PFSK-1 (cell line): Measurements from ENCODE around the gene FOS.

Source experiments
- POLR2AphosphoS5 ChIP-seq: IDR thresholded peaks from 2 replicates; pipeline ENCODE4 v1.6.1; 2012; ENCODE audit warnings: low read depth, mild to moderate bottlenecking, control low read depth, low read length, moderate library complexity
- REST ChIP-seq, 2 experiments: IDR thresholded peaks; 2 replicates each; pipeline versions ENCODE4 v1.6.1 to v1.8.0; 2011 to 2012; ENCODE audit warnings: low read depth in 2 of 2, low read length in 2 of 2, control low read depth in 1 of 2, inconsistent platforms in 1 of 2, mild to moderate bottlenecking in 1 of 2, moderate library complexity in 1 of 2; ENCODE audit not compliant: insufficient read depth in 1 of 2

GRCh38 chr14:75229661-75230139, 48.9 kb upstream of the FOS start:
- TF ChIP-seq POLR2AphosphoS5, result no peak
- TF ChIP-seq REST (IDR thresholded peaks at IDR 0.05; ENCODE audit: insufficient read depth in 1 of 2, low read depth in 2 of 2, low read length in 2 of 2), result no peak
